ENCODE results near the gene KPNA3. TPM values are rescaled to one million over a fixed set of nuclear protein-coding genes. Genes with fewer than 3 reads are reported as not detected.
"Not testable (repeated sequence)": the region's sequence is repeated elsewhere in the genome, so short reads cannot be mapped to it uniquely, and the experiment has no call there.

KPNA3 gene
- total RNA-seq, 2 donors from 2014 or later: 19.1 to 25.1 TPM

GRCh38 chr13:49821216-49822009 is 28.9 kb upstream of the KPNA3 start:
- Mint-ChIP-seq H3K4me3 (no peak overlapping the region), H3K27ac (no peak overlapping the region), H3K4me1 (no peaks in the 10 kb centered on the region), H3K36me3 (ENCODE audit: low read depth) (peaks cover 3% of the 10 kb centered on the region), H3K27me3 (peaks cover 64% of the 10 kb centered on the region)
- DNase-seq (no peak), ATAC-seq (no peak)
- H3K9me3 ChIP-seq (ENCODE audit: control insufficient read depth, low read length, poor library complexity, severe bottlenecking): no peaks in the 10 kb centered on the region

- no peak for ATAC-seq
- peaks cover 3% of the 10 kb centered on the region for H3K36me3 Mint-ChIP-seq (ENCODE audit: low read depth)
- no peaks in the 10 kb centered on the region for H3K9me3 ChIP-seq (ENCODE audit: control insufficient read depth, low read length, poor library complexity, severe bottlenecking)
- H3K4me1 Mint-ChIP-seq: no peaks in the 10 kb centered on the region
- H3K27ac Mint-ChIP-seq: no peak overlapping the region
- DNase-seq: no peak
- H3K4me3 Mint-ChIP-seq: no peak overlapping the region
- peaks cover 60% of the 10 kb centered on the region for H3K27me3 Mint-ChIP-seq
Observed at GRCh38 chr13:49820591-49821215, 28.2 kb upstream of the KPNA3 start.

- H3K36me3 Mint-ChIP-seq (ENCODE audit: low read depth); H3K4me3 Mint-ChIP-seq; H3K4me1 Mint-ChIP-seq; H3K27ac Mint-ChIP-seq; DNase-seq; H3K9me3 ChIP-seq (ENCODE audit: control insufficient read depth, low read length, poor library complexity, severe bottlenecking); ATAC-seq: not testable (repeated sequence)
- peaks cover 61% of the 10 kb centered on the region for H3K27me3 Mint-ChIP-seq
Observed at GRCh38 chr13:49816047-49816446, 23.6 kb upstream of the KPNA3 start.

- H3K27ac Mint-ChIP-seq: no peak overlapping the region
- DNase-seq (no peak), ATAC-seq (no peak)
- H3K27me3 Mint-ChIP-seq: peaks cover 60% of the 10 kb centered on the region
- no peaks in the 10 kb centered on the region for H3K9me3 ChIP-seq (ENCODE audit: control insufficient read depth, low read length, poor library complexity, severe bottlenecking)
- no peak overlapping the region for H3K4me3 Mint-ChIP-seq
- H3K4me1 Mint-ChIP-seq: no peaks in the 10 kb centered on the region
- no peaks in the 10 kb centered on the region for H3K36me3 Mint-ChIP-seq (ENCODE audit: low read depth)
Observed at GRCh38 chr13:49814551-49815270, 22.2 kb upstream of the KPNA3 start.

GRCh38 chr13:49812812-49813211 is 20.3 kb upstream of the KPNA3 start:
- Mint-ChIP-seq H3K27ac (no peak overlapping the region), H3K4me1 (no peaks in the 10 kb centered on the region), H3K4me3 (no peak overlapping the region), H3K27me3 (peaks cover 59% of the 10 kb centered on the region), H3K36me3 (ENCODE audit: low read depth) (no peaks in the 10 kb centered on the region)
- DNase-seq: no peak
- no peak for ATAC-seq
- no peaks in the 10 kb centered on the region for H3K9me3 ChIP-seq (ENCODE audit: control insufficient read depth, low read length, poor library complexity, severe bottlenecking)

GRCh38 chr13:49811527-49811908 is 19.0 kb upstream of the KPNA3 start:
- H3K36me3 Mint-ChIP-seq (ENCODE audit: low read depth): no peaks in the 10 kb centered on the region
- no peaks in the 10 kb centered on the region for H3K9me3 ChIP-seq (ENCODE audit: control insufficient read depth, low read length, poor library complexity, severe bottlenecking)
- H3K27ac Mint-ChIP-seq: no peak overlapping the region
- DNase-seq: no peak
- H3K4me1 Mint-ChIP-seq: no peaks in the 10 kb centered on the region
- ATAC-seq: no peak
- H3K4me3 Mint-ChIP-seq: no peak overlapping the region
- H3K27me3 Mint-ChIP-seq: peaks cover 56% of the 10 kb centered on the region

- no peak for DNase-seq
- Mint-ChIP-seq H3K4me1 (no peaks in the 10 kb centered on the region), H3K27ac (no peak overlapping the region), H3K27me3 (peaks cover 57% of the 10 kb centered on the region), H3K36me3 (ENCODE audit: low read depth) (no peaks in the 10 kb centered on the region), H3K4me3 (no peak overlapping the region)
- ATAC-seq: no peak
- H3K9me3 ChIP-seq (ENCODE audit: control insufficient read depth, low read length, poor library complexity, severe bottlenecking): no peaks in the 10 kb centered on the region
Observed at GRCh38 chr13:49810567-49811526, 18.4 kb upstream of the KPNA3 start.

GRCh38 chr13:49807681-49808080 is 15.2 kb upstream of the KPNA3 start:
- no peaks in the 10 kb centered on the region for H3K4me1 Mint-ChIP-seq
- no peak overlapping the region for H3K4me3 Mint-ChIP-seq
- no peak overlapping the region for H3K27ac Mint-ChIP-seq
- H3K27me3 Mint-ChIP-seq: peaks cover 45% of the 10 kb centered on the region
- ATAC-seq (no peak), DNase-seq (no peak)
- no peaks in the 10 kb centered on the region for H3K36me3 Mint-ChIP-seq (ENCODE audit: low read depth)
- no peaks in the 10 kb centered on the region for H3K9me3 ChIP-seq (ENCODE audit: control insufficient read depth, low read length, poor library complexity, severe bottlenecking)

GRCh38 chr13:49806126-49806536 is 13.6 kb upstream of the KPNA3 start:
- ATAC-seq: no peak
- no peak overlapping the region for H3K27ac Mint-ChIP-seq
- no peaks in the 10 kb centered on the region for H3K9me3 ChIP-seq (ENCODE audit: control insufficient read depth, low read length, poor library complexity, severe bottlenecking)

GRCh38 chr13:49803047-49803446 is 10.6 kb upstream of the KPNA3 start:
- not testable (repeated sequence) for H3K9me3 ChIP-seq (ENCODE audit: control insufficient read depth, low read length, poor library complexity, severe bottlenecking); H3K4me1 Mint-ChIP-seq; ATAC-seq; DNase-seq; H3K27ac Mint-ChIP-seq; H3K36me3 Mint-ChIP-seq (ENCODE audit: low read depth); H3K4me3 Mint-ChIP-seq
- peaks cover 21% of the 10 kb centered on the region for H3K27me3 Mint-ChIP-seq

More at GRCh38 chr13:49806126-49806536, 13.6 kb upstream of the KPNA3 start:
- Mint-ChIP-seq H3K36me3 (ENCODE audit: low read depth) (no peaks in the 10 kb centered on the region), H3K27me3 (peaks cover 43% of the 10 kb centered on the region), H3K4me1 (no peaks in the 10 kb centered on the region), H3K4me3 (no peak overlapping the region)
- no peak for DNase-seq

- Mint-ChIP-seq H3K27ac (peak overlapping the region; percentile 45), H3K4me1 (peaks cover 3% of the 10 kb centered on the region), H3K4me3 (no peak overlapping the region), H3K36me3 (ENCODE audit: low read depth) (no peaks in the 10 kb centered on the region), H3K27me3 (peaks cover 15% of the 10 kb centered on the region)
- DNase-seq (no peak), ATAC-seq (no peak)
- no peaks in the 10 kb centered on the region for H3K9me3 ChIP-seq (ENCODE audit: control insufficient read depth, low read length, poor library complexity, severe bottlenecking)
Observed at GRCh38 chr13:49802426-49802825, 9.9 kb upstream of the KPNA3 start.

GRCh38 chr13:49791711-49792549 is 552 bp downstream of the KPNA3 start:
- Mint-ChIP-seq H3K36me3 (ENCODE audit: low read depth) (peaks cover 12% of the 10 kb centered on the region), H3K27me3 (peaks cover 11% of the 10 kb centered on the region), H3K27ac (peak overlapping the region; percentile 94), H3K4me3 (peak overlapping the region; percentile 93), H3K4me1 (peaks cover 32% of the 10 kb centered on the region)
- ATAC-seq: no peak
- no peaks in the 10 kb centered on the region for H3K9me3 ChIP-seq (ENCODE audit: control insufficient read depth, low read length, poor library complexity, severe bottlenecking)
- DNase-seq: peak; percentile 32 to 49 (median 37)

Measured in T-helper 17 cell (primary cell).